ENCODE measurements around the gene F5. TPM values are rescaled to one million over a fixed set of nuclear protein-coding genes. Genes with fewer than 3 reads are reported as not detected.

The F5 gene
- total and polyA plus RNA-seq, 2 of the 13 experiments (the other 11 are each of a cell fraction or from before 2014, with no cell fraction given): 38.3 to 64.0 TPM

- TF ChIP-seq PRDM15 (CRISPR knock-in tag; IDR thresholded peaks at IDR 0.05) (peak; percentile 66), HNF1B (CRISPR knock-in tag; IDR thresholded peaks at IDR 0.05) (peak; percentile 22; the same call in 1 of the 2 replicates), HHEX (CRISPR knock-in tag; IDR thresholded peaks at IDR 0.05) (no peak), MXD4 (CRISPR knock-in tag; IDR thresholded peaks at IDR 0.05) (no peak), ARID5B (CRISPR knock-in tag; IDR thresholded peaks at IDR 0.05) (peak; percentile 91), ZBTB14 (CRISPR knock-in tag; IDR thresholded peaks at IDR 0.05) (no peak), GPBP1L1 (CRISPR knock-in tag; IDR thresholded peaks at IDR 0.05) (no peak), ZNF788 (CRISPR knock-in tag; IDR thresholded peaks at IDR 0.05; ENCODE audit: borderline replicate concordance) (peak; percentile 52; the same call in 1 of the 2 replicates), MNT (IDR thresholded peaks at IDR 0.05) (no peak), CREB1 (IDR thresholded peaks at IDR 0.05) (no peak), CREB1 (CRISPR knock-in tag; IDR thresholded peaks at IDR 0.05) (0 out of 2 replicates have a peak, but pooled peaks have one; percentile 9), ZNF782 (CRISPR knock-in tag; IDR thresholded peaks at IDR 0.05; ENCODE audit: borderline replicate concordance) (no peak), FIP1L1 (IDR thresholded peaks at IDR 0.05; ENCODE audit: borderline replicate concordance, insufficient read depth, low read depth, low read length) (no peak), ZNF317 (CRISPR knock-in tag; IDR thresholded peaks at IDR 0.05) (no peak)
These were observed 9.9 kb downstream of the F5 start (continued) for GRCh38 chr1:169576241-169576934.

Data from HepG2 (cell line).